Left forelimb (tissue), 1 donor: ENCODE data around the gene BTK.

Experiments used
- DNase-seq: peaks from one replicate; pipeline ENCODE4 v3.0.0-alpha.2; 2018; ENCODE audit warnings: low spot score

BTK gene

DNA sequence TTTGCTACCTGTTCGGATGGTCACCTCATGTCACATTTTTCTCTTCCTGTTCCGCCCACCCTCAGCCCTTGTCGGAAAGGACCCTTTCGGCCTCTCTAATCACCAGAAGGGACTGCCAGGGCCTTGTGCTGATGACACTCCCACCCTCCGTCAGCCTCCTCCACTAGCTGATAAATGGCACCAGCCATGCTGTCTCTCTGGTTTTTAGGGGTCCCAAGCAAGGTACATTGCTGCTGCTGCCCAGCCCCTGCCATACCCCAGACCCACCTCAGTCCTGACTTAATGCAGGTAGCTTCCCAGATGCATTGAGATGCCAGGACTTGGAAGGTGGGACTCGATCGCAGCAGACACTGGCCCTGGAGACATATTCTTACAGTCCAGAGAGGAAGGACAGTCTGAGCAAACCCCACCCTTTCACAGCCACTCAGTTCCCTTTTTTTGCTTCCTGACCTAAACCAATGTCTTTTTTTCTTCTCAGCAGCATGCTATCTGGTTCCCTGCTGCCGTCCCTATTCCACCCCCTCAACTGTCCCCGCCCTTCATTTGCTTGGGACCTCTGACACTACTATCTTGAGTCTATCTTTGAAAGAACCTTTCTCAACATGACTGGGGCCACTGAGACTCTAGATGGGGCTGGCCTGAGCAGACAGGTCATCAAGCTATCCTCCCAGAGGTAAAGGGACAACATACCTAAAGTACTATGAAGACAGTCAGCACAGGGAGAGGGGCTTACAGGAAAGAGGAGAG, at the start of gene BTK:
BTK (minus strand) TSS at position 397 of the 747 bp plus-strand sequence. CDS start 10,907 bp downstream, outside the sequence.
- DNase-seq: no peak

DNA sequence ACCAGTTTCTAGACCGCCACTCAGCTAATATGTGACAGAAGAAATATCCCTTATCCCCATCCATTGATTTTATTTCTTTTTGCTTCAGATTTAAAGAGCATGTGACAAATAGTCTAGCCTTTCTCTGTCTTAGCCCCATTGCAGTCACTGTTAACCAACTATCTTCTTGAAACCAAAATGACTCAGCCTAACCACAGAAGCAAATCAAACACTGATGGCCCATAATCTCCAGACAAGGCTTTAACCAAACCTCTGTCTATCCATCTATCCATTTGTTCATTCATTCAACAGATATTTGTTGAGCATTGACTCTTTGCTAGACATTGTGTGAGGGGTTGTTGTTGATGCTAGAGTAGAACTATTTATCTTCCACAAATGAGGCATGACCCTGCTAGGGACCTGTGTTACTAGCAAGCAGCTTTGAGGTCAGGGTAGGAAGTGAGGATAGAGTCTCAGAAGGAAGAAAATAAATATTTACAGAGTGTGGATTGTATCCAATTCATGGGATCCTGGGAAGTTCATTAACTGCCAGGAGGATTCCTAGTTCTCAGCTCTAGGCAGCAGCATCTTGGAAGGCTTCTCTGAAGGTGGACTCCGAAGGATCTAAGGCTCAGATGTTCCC, 44.6 kb upstream of the BTK start:
- DNase-seq: no peak

DNA sequence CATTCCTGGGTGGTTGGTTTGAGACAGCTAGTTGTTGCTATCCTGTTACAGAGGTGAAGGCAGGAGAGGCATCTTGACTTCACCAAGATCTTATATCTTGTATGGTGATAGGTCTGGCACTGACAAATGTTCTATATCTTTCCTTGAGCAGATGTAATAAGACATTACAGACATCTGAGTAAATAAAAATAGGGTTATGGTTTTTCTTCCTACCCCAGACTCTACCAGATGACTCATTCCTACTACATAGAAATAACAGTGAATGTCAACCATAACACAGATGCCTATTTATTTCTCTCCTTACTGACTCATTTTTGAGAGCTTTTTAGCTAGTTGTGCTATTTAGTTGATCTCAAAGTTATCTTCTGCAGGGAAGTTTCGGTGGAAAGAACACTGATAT, 43.9 kb upstream of the BTK start:
- DNase-seq: no peak

DNA sequence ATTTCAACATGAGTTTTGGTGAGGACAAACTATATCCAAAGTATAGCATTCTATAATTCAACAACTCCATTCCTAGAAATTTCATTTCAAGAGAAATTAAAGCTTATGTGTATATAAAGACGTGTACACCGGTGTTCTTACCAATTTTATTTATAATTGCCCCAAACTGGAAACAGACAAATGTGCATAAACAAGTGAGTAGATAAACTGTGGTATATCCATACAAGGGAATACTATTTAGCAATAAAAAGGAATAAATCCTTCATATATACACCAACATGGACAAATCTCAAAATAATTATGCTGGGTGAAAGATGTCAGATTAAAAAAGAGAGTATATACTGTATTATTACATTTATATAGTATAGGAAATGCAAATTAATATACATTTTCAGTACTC, 42.0 kb upstream of the BTK start:
- no peak for DNase-seq

DNA sequence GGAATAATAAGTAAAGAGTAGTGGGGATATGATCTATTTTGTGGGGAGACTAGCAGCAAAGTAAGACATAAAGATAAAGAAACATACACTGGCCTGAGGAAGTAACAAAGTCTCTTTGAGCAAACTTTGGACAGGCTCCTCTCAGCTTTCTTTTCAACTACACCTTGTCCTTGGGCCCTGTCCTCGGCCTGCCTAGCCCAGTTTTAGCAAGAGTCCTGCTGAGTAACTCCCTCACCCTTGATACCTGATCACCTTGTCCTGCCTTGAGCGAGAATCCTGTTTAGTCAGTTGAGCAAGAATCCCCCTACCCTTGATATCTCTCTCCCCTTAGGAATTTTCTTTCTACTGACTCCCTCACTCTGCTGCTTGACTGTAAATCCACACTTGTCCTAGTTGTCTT, 33.5 kb upstream of the BTK start:
- no peak for DNase-seq

DNA sequence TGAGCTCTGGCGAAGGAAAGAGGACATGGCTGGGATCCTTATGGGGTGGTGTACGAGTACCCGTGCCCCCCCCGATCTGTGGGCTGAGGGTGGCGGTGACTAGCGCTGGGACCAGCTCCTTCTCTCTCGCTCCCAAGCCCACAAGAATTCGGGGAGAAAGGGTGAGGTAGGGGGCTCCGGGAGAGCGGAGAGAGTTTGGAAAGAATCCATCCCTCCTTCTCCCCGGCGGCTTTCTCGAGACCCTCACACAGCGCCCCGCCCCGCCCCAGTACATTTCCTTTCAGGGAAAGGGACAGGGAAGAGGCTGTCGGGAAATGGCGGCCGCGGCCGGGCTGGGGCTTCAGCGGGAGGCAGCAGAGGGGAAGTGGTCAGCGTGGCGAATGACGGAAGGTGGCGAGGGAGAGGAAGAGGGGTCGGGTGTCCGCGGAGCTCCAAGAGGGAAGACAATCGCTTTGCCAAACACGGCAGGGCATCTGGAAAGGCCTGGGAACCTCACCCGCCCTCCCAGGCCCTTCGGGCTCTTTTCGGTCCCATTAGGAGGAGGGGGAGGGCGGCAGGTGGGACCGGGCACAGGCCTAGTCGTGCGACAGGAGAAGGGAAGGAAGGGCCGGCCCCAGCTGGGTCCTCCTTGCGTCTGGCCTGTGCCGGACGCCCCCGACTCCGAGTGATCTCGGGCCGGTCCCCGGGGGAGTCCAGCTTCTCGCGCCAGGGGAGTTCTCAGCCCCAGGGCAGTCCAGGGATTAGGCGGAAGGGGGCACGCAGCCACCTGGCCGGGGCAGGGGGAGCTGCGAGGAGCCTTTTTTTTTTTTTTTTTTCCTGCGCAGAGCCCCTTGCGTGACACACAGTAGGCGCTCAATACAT, 32.2 kb upstream of the BTK start:
- peak; percentile 82 for DNase-seq

DNA sequence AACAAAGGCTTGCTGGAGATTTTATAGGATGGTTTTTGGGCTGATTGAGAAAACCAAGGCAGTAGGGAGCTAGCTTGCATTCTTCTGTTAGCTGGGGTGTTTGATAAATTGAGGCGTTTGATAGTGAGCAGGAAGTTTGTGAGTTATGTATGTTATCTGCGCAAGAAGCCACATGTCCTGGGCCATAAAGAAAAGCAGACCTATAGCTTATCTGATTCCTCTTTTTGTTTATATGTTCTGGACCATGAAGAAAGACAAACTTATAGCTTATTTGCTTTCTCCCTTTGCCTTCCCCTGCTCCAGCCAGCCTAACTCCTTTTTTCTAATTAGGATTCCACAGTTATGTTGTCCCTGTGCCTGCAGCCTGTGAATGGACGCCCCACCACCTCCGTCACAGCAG, 31.2 kb upstream of the BTK start:
- DNase-seq: no peak

DNA sequence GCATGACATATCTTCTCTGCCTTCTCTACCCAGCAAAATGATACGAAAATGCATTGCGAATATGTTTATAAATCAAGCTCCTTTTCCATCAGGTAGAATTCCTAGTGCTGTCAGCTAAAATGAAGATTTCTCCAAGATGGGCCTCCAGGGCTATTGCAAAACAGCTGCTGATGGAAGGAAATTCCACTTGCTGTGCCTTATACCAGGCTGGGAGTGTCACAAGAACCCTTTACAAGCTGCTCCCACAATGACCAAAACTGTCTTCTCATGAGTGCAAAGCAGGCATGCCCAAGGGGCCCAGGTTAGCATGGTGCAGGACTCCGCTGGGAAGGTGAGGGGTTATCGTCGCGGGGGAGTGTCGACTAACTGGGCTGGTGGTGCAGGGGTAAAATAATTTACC, 30.7 kb upstream of the BTK start:
- no peak for DNase-seq

DNA sequence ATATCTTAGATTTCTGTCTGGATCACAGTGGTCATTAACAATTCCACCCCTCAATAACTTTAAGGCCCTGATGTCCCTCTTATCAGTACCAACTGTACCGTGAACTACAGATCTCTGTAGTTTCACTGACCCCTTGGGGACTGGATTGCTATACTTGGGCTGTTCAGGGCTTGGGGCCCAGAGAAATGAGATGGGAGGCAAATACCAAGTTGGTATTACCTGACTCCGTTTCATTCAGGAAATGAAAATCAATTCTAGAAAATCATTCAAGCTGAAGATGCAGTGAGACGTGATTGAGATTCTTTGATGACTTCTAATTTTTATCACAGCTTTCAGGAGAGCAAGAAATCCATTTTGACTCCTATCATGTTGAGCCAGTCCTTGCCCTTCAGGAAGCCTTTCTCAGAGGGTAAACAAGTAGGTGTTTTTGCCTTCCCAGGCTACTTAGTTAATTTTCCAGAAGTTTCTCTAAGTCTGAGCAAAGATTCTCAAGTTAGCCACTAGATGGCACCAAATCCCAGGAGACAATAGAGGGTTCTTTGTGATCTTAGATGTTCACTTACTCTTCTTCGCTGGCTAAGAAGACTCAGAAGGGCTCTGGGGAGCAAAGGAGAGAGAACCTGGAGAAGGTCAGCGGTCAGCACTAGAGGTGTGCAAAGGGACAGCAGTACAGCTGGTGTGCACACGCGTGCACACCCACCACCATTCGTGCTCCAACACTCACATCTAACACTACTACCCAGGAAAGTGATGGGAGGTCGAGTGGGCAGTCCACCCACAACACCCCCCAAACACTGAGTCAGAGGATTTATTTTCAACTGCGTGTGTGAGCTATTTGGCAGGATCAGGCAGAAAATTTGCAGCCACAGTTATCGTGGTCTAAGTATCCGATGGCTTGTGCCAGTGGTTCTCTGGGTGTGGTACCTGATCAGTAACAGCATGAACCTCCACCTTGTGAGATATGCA, 29.5 kb upstream of the BTK start:
- no peak for DNase-seq

DNA sequence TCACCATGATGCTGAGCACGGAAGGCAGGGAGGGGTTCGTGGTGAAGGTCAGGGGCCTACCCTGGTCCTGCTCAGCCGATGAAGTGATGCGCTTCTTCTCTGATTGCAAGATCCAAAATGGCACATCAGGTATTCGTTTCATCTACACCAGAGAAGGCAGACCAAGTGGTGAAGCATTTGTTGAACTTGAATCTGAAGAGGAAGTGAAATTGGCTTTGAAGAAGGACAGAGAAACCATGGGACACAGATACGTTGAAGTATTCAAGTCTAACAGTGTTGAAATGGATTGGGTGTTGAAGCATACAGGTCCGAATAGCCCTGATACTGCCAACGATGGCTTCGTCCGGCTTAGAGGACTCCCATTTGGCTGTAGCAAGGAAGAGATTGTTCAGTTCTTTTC, 26.0 kb upstream of the BTK start:
- DNase-seq: no peak

DNA sequence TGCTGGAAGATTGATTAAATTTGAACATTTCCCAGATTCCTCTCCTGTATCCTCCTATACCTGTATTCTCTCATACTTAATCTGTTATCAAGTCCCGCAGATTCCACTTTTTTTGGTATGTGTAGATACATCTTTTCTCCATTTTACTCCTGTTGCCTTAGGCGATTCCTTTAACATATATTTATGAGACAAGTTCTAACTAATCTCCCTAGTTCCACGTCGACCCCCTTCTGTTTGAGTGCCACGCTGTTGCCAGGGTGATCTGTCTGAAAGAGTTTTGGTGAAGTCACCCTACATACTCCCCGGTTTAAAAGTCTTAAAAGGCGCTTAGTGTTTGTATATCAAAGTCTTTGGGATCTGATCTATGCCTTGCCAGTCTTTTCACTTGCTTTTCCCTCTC, 24.5 kb upstream of the BTK start:
- DNase-seq: no peak

DNA sequence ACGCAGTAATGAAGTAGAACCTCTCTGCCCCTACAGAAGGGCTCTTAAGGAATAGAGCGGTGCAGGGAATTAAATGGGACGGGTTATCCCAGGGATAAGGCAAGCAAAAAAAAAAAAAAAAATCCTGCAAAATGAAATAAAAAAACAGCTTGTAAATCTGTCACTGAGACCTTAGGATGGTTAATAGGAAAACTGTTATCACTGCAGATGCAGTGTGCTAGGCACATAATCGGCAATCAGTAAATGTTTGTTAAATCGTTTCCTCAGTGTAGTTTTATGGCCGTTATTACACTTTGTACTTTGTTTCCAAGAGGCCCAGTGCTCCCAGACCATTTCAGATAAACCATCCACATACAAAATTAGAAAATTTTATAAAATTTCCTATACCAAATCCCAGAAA, 23.1 kb upstream of the BTK start:
- no peak for DNase-seq

DNA sequence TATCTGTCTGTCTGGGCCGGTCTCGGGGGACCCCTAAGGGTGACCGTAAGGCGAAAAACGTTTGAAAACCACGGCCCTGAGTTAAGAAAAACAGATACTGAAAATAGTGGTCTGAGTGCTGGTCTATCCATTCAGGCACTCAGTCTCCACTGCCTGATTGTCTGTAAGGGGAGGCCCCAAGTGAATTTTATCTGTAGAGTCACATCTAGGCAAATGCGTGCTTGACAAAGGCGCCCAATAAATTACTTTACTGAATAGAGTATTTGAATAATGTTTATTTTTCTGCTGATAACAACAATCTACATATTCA, 22.5 kb upstream of the BTK start:
- DNase-seq: no peak

DNA sequence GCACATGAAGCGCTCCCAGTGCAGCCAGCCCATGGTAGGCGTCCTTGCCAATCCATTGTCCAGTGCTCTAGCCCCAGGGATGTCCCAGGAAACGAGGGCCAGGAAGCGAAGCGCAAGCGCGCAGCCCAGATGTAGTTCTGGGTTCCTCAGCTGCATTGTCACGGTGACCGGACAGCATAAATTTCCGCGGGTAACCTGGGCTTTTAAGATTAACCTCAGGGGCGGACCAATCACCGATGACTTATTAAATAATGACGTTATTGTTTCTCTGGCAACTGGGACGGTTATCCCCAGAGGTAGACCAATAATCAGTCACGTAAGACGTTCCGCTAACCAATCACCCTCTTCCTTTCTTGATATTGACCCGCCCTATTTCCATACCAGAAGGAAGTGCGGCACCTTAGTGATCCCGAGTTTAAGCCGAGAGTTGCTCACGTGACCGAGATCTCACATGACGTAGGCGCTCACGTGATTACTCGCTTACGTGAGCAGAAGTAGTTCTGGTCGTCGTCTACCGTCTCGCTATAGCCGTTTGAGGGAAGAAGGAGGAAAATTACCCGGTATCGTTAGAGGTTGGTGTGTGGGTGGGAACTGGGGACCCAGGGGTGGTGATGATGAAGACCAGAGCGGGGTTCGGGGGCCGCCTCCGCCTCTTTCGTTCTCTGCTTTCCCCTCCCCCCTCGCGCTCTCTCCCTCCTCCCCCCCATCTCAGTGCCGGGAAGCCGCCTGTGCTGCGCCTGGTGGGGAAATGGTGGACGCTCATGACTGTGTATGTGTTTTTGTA, 21.9 kb upstream of the BTK start, which contains the start of the genes GLA and HNRNPH2:
GLA (minus strand) TSS at position 178 of the 784 bp plus-strand sequence; CDS start at position 156, 22 bp downstream.
HNRNPH2 (plus strand) TSS at position 475 of the 784 bp plus-strand sequence. CDS start 3,767 bp downstream, outside the sequence.
- peak; percentile 85 for DNase-seq

DNA sequence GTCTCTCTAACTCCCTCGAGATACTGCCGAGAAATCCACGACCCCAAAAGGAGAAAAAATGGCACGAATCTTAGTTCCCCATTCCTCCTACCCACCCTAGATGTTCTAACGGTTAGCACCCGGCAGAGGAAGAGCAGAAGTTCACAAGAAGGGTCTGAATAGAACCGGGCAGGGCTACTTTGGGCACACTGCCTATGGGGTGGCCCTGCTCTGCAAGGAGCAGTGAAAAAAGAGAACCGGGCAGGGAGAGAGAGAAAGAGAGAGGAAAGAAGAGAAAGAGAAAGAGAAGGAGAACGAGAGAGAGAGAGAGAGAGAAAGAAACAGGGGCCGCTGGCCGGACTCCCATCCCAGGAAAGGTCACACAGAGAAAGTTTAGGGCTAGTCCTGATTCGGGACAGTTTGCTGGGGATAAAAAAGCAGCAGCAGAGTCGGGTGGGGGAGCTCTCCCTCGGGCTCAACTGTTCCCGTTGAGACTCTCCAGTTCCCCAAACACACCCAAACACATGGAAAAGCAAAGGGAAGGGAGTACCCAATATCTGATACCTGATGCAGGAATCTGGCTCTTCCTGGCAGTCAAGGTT, 21.3 kb upstream of the BTK start:
- DNase-seq: no peak

DNA sequence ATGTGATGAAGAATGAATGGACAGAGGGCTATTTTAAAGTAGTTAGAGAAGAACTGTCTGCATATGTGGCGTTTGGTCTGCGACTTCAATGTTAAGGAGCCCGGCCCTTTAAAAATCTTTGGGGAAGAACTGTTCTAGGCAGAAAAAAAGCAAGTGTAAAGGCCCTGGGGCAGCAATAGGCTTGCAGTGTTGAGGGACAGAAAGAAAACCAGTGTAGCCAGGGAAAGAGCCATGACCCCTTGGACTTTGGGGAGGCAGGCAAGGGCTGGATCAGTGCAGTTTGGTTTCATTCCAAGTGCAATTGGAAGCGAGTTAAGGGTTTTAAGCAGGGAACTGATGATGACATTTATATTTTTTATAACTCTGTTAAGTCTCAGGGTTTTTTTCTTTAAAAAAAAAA, 13.8 kb upstream of the BTK start:
- no peak for DNase-seq

DNA sequence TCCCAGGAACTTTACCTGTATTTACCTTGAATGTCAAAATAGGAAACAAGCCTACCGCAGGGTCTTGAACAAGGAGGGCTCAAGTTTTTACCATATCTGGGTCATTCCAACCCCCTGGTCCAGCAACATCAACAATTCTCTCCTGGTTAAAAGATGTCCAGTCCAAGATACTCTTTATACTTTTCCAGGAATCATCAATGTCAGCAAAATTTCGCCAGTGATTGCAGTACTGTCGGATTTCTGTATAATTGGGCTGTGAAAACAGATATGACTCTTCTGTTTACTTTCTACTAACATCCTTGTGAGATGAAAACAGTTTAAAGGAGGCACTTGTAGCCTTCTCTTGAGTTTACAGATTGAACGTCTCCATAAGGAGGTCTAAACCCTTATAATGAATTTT, 12.7 kb upstream of the BTK start:
- no peak for DNase-seq

DNA sequence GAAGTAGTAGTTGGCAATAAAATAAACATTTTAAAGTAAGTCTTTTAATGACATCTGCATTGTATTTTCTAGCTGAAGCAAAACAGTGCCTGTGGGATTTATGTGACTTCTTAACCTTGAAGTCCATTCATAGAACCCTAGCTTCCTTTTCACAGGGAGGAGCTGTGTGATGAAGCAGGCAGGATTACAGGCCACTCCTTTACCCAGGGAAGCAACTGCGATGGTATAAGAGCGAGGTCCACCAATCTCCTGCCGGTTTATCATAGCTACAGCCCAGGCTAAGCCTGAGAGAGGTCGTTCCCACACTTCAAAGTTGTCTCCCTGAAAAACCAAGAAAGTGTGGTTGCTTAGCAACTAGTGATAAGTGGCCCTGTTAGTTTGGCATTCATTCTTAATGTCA, 11.8 kb upstream of the BTK start:
- no peak for DNase-seq

DNA sequence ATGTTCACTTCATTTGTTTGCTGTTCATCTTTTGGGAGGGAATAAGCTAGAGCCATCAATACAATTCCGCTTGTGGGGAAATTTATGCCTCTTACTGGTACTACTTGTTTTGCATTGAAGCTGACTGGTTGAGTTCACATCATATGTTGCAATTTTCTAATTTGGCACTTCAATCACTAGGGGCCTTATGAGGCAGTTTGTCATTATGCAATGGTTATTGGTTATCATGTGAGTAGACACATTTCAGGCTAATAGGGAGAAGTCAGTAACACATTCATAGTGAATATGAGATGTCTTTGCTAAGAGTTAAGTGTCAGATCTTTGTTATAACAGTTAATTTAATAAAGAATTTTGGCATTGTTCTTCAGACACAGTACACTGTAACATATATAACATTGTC, 9.8 kb upstream of the BTK start:
- DNase-seq: no peak

DNA sequence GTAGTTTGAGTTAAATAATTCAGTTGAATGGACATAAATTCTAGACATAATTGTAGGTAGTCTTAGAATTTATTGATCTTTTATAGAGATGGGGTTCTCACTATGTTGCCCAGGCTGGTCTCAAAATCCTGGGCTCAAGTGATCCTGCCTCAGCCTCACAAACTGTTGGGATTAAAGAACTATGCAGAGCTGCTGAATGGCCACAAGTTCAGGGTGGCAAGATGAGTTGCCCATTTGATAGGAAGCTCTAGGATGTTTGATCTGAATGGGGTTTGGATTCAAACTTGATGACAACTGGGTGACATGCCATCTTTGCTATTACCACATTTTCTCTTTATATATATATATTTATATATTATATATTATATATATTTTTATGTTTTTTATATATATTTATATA, 8.4 kb upstream of the BTK start:
- no peak for DNase-seq
